WERI-Rb-1 (cell line): Measurements from ENCODE around the gene SLC41A3.

Experiments
- DNase-seq: peaks from one replicate; pipeline ENCODE4 v3.0.0-alpha.2; 2020
- H3K27ac ChIP-seq: fragments of 250-450 bp; sonication (Bioruptor Pico); 2 replicates; pipeline ENCODE4 v1.5.1; 2020; ENCODE audit warnings: mild to moderate bottlenecking, moderate library complexity
- H3K27me3 ChIP-seq: fragments of 250-450 bp; sonication (Bioruptor Pico); 2 replicates; pipeline ENCODE4 v1.5.1; 2021; ENCODE audit warnings: mild to moderate bottlenecking, low read depth, moderate library complexity; ENCODE audit not compliant: insufficient read depth, severe bottlenecking
- H3K36me3 ChIP-seq: fragments of 250-450 bp; sonication (Bioruptor Pico); 2 replicates; pipeline ENCODE4 v1.5.1; 2020; ENCODE audit warnings: mild to moderate bottlenecking, moderate library complexity
- H3K4me3 ChIP-seq: 2 replicates; pipeline ENCODE4 v1.5.1; 2011; ENCODE audit warnings: low read depth, mild to moderate bottlenecking, control low read depth, low read length
- H3K9me3 ChIP-seq: fragments of 250-450 bp; sonication (Bioruptor Pico); 2 replicates; pipeline ENCODE4 v1.5.1; 2021; ENCODE audit warnings: mild to moderate bottlenecking, moderate library complexity; ENCODE audit not compliant: severe bottlenecking
- TF ChIP-seq, protein P1 (sequence below): IDR thresholded peaks from 2 replicates; pipeline ENCODE4 v1.5.1; 2011; ENCODE audit warnings: low read depth, mild to moderate bottlenecking, control low read depth, inconsistent platforms, low read length

Gene SLC41A3

DNA sequence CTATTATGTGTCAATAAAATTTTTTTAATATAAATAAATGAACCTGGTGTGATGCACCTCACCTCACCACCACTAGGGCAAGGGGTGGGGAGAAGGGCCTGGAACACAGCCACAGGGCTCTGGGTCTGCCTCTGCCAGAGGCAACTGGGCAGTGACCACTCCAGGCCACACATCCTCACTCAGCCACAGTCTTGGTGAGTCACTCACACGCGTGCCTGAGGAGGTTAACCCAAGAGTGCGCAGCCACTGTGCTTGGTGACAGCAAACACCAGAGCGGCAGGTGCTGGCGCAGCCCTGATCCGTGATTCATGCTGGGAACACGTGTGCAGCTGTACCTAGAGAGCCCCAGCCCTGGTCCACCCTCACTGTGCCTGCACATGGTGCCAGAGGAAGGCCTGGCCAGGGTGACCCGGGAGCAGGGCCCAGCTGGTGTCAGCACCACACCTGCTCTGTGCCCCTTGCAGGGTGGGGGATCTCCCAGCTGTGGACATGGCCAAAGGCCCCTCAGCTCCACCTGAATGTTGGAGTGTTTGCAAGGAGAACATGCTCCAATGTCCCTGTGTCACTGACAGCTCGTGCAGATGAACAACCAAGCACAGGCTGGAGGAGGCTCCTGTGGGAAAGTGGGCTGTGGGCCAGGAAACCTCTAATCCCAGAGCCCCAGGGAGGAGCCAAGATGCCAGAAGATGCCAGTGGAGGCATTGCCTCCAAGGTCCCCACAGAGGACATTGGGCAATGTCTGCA, 2.1 kb downstream of the SLC41A3 start:
- Histone ChIP-seq H3K36me3 (no peaks in the 10 kb centered on the region; the same call in none of the 2 replicates), H3K9me3 (no peaks in the 10 kb centered on the region), H3K4me3 (no peak overlapping the region), H3K27me3 (no peaks in the 10 kb centered on the region), H3K27ac (no peak overlapping the region)
- TF ChIP-seq, protein P1, sequence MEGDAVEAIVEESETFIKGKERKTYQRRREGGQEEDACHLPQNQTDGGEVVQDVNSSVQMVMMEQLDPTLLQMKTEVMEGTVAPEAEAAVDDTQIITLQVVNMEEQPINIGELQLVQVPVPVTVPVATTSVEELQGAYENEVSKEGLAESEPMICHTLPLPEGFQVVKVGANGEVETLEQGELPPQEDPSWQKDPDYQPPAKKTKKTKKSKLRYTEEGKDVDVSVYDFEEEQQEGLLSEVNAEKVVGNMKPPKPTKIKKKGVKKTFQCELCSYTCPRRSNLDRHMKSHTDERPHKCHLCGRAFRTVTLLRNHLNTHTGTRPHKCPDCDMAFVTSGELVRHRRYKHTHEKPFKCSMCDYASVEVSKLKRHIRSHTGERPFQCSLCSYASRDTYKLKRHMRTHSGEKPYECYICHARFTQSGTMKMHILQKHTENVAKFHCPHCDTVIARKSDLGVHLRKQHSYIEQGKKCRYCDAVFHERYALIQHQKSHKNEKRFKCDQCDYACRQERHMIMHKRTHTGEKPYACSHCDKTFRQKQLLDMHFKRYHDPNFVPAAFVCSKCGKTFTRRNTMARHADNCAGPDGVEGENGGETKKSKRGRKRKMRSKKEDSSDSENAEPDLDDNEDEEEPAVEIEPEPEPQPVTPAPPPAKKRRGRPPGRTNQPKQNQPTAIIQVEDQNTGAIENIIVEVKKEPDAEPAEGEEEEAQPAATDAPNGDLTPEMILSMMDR, result peak; percentile 50
- peak; percentile 32 for DNase-seq

DNA sequence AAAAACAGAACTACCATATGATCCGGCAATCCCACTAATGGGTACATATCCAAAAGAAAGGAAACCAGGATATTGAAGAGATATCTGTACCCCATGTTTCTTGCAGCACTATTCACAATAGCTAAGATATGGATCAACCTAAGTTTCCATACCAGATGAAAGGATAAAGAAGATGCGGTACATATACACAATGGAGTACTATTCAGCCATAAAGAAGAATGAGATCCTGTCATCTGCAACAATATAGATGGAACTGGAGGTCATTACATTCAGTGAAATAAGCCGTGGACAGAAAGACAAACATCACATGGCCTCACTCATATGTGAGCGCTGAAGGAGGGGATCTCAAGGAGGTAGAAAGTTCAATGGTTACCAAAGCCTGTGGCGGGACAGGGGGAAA, 3.0 kb downstream of the SLC41A3 start:
- Histone ChIP-seq H3K36me3 (no peaks in the 10 kb centered on the region; the same call in none of the 2 replicates), H3K27me3 (no peaks in the 10 kb centered on the region), H3K27ac (no peak overlapping the region), H3K4me3 (no peak overlapping the region), H3K9me3 (no peaks in the 10 kb centered on the region)
- TF ChIP-seq, protein P1, result no peak
- no peak for DNase-seq

DNA sequence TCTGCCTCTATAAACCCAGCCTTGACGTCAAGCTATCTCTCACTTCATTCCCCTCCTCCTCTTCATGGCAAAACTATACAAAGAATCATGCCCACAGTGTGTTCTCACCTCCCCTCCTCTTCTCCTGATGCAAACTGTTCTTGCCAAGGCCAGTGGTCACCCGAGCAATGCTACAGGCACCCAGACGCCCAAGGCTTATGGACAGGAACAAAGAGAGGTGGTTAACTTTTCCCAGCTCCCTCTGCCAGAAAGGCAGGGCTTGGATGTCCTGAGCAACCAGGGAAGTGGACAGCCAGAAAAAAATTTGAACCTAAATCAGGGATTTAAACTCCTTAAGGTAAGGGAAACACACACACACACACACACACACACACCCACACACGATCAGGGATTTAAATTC, 5.1 kb downstream of the SLC41A3 start:
- TF ChIP-seq, protein P1, result no peak
- Histone ChIP-seq H3K27me3 (no peaks in the 10 kb centered on the region), H3K9me3 (no peaks in the 10 kb centered on the region), H3K36me3 (no peaks in the 10 kb centered on the region; the same call in none of the 2 replicates), H3K4me3 (no peak overlapping the region), H3K27ac (no peak overlapping the region)
- DNase-seq, result no peak

DNA sequence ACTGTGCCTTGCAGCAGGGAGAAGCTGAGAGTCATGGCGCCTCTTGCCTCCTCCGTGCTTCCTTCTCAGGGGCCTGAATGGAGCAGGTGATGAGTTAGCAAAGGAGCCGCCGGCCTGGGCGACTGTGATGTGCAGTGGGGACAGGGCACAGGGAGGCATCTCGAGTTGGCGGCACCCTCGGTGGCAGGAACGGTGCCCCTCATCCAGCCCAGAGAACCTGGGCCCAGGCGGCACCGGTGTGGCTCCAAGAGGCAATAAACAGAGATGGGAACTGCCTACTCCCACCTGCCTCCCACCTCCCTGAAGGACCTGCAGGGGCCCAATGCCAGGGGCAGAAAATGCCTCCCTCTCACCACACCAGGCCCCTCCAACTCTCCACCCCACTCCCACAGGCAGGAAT, 6.2 kb downstream of the SLC41A3 start:
- no peak overlapping the region for H3K27ac ChIP-seq
- no peaks in the 10 kb centered on the region for H3K9me3 ChIP-seq
- no peaks in the 10 kb centered on the region; the same call in none of the 2 replicates for H3K36me3 ChIP-seq
- TF ChIP-seq, protein P1, result no peak
- DNase-seq, result no peak
- no peaks in the 10 kb centered on the region for H3K27me3 ChIP-seq
- H3K4me3 ChIP-seq, result no peak overlapping the region

DNA sequence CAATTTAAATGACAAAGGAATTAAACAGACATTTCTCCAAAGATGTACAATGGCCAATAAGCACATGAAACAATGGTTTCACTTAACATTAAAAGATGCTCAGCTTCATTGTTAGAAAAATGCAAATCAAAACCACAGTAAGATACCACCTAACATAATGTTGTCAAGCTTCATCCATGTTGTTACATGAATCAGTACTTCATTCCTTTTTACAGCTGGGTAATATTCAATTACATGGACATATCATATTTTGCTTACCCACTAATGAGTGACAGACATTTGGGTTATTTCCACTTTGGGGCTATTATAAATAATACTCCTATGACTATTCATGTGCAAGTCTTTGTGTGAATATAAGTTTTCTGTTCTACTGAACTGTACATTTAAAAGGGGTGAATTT, 7.8 kb downstream of the SLC41A3 start:
- Histone ChIP-seq H3K4me3 (no peak overlapping the region), H3K9me3 (no peaks in the 10 kb centered on the region), H3K36me3 (no peaks in the 10 kb centered on the region; the same call in none of the 2 replicates), H3K27me3 (no peaks in the 10 kb centered on the region), H3K27ac (no peak overlapping the region)
- TF ChIP-seq, protein P1, result no peak
- no peak for DNase-seq

DNA sequence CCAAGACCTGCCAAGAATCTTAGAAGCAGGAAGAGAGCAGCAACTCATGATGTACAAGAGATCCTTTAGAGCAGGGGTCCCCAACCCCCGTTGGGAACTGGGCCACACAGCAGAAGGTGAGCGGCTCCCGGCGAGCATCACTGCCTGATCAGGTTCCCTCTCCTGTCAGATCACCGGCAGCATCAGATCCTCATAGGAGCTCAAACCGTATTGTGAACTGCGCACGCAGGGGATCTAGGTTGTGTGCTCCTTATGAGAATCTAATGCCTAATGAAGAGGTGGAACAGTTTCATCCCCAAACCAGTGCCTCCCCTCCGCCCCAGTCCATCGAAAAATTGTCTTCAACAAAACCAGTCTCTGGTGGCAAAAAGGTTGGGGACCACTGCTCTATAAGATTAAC, 13.8 kb downstream of the SLC41A3 start:
- H3K27me3 ChIP-seq, result no peaks in the 10 kb centered on the region
- H3K36me3 ChIP-seq, result no peaks in the 10 kb centered on the region; the same call in 1 of the 2 replicates
- no peak for DNase-seq
- no peak overlapping the region for H3K27ac ChIP-seq
- TF ChIP-seq, protein P1, result no peak
- no peak overlapping the region for H3K4me3 ChIP-seq
- H3K9me3 ChIP-seq, result no peaks in the 10 kb centered on the region
